OCI-LY7 (cell line): ENCODE data around the gene PIH1D2. TPM values are rescaled to one million over a fixed set of nuclear protein-coding genes. Genes with fewer than 3 reads are reported as not detected.

Source experiments
- BruUV-seq: library from RNA; stranded (reverse); fragments of 400-500 nt; replicated peaks from 2 replicates; lab custom pipeline; 2021; lab: Mats Ljungman, UMichigan
- CTCF ChIA-PET: fragments of 300-600 bp; sonication (Branson Sonifier 250); formaldehyde crosslinking; loops from one replicate; lab custom pipeline; 2022; ENCODE audit warnings: antibody characterized with exemption; ENCODE audit not compliant: unreplicated experiment; lab: Charles Lee
- POLR2A ChIA-PET: fragments of 300-600 bp; sonication (Branson Sonifier 250); formaldehyde crosslinking; loops from one replicate; lab custom pipeline; 2022; ENCODE audit warnings: antibody characterized with exemption; lab: Charles Lee
- DNase-seq: peaks from one replicate; pipeline ENCODE4 v3.0.0-alpha.2; 2015; ENCODE audit warnings: low spot score
- H2AFZ ChIP-seq: fragments of 200-600 bp; sonication (generic), shearing (Covaris generic); 2 replicates; pipeline ENCODE4 v1.6.1; 2014; ENCODE audit warnings: mild to moderate bottlenecking, antibody characterized with exemption, low read length, moderate library complexity
- H3K27ac ChIP-seq: fragments of 200-600 bp; sonication (generic); 2 replicates; pipeline ENCODE4 v1.5.1; 2014; ENCODE audit warnings: mixed run types, low read depth, mild to moderate bottlenecking, moderate library complexity, low read length, inconsistent platforms; ENCODE audit not compliant: poor library complexity, severe bottlenecking
- H3K36me3 ChIP-seq: fragments of 200-600 bp; sonication (generic); 2 replicates; pipeline ENCODE4 v1.6.1; 2014; ENCODE audit warnings: mild to moderate bottlenecking, antibody characterized with exemption, low read length, moderate library complexity, mixed read lengths; ENCODE audit not compliant: insufficient read depth
- H3K4me1 ChIP-seq: fragments of 200-600 bp; sonication (generic); 2 replicates; pipeline ENCODE4 v1.5.1; 2014; ENCODE audit warnings: mild to moderate bottlenecking, low read length; ENCODE audit not compliant: insufficient read depth, poor library complexity, severe bottlenecking
- H3K4me2 ChIP-seq: fragments of 200-600 bp; sonication (generic); 2 replicates; pipeline ENCODE4 v1.6.1; 2014; ENCODE audit warnings: mild to moderate bottlenecking, low read length
- H3K4me3 ChIP-seq: fragments of 200-600 bp; sonication (generic); 2 replicates; pipeline ENCODE4 v1.5.1; 2014; ENCODE audit warnings: mild to moderate bottlenecking, low read depth, low read length; ENCODE audit not compliant: poor library complexity, severe bottlenecking
- H3K79me2 ChIP-seq: fragments of 200-600 bp; sonication (generic); 2 replicates; pipeline ENCODE4 v1.6.1; 2016; ENCODE audit warnings: low read depth, mild to moderate bottlenecking, low read length, moderate library complexity, mixed read lengths; ENCODE audit not compliant: insufficient read depth
- H3K9me2 ChIP-seq: fragments of 200-600 bp; sonication (generic); 2 replicates; pipeline ENCODE4 v1.6.1; 2016; ENCODE audit warnings: mild to moderate bottlenecking, low read length, mixed read lengths; ENCODE audit not compliant: insufficient read depth
- H3K9me3 ChIP-seq: fragments of 200-600 bp; sonication (generic); 2 replicates; pipeline ENCODE4 v1.6.1; 2014; ENCODE audit warnings: mild to moderate bottlenecking, mixed run types, low read length, mixed read lengths
- H4K20me1 ChIP-seq: fragments of 200-600 bp; sonication (generic); 2 replicates; pipeline ENCODE4 v1.6.1; 2014; ENCODE audit warnings: mild to moderate bottlenecking, antibody characterized with exemption, low read length, moderate library complexity, mixed read lengths; ENCODE audit not compliant: insufficient read depth
- EZH2phosphoT487 ChIP-seq: fragments of 200-600 bp; sonication (generic); IDR thresholded peaks from 2 replicates; pipeline ENCODE4 v1.6.1; 2018; ENCODE audit warnings: low read depth, borderline replicate concordance, mild to moderate bottlenecking, mixed run types, antibody characterized with exemption, low read length, moderate library complexity, mixed read lengths
- intact Hi-C: fragments of 100-400 bp; cut with micrococcal nuclease; formaldehyde crosslinking; loops from one replicate; pipeline ENCODE4 v1.10.0; 2022; ENCODE audit not compliant: unreplicated experiment
- total RNA-seq, 2 experiments: library from RNA; depleted of rRNA in 1 of 2; stranded (reverse); fragments of >200 nt in 1 of 2; shearing (Covaris generic) in 1 of 2; gene quantifications; 2 replicates each; pipeline ENCODE4 v1.2.3, GENCODE V29; 2014 to 2022
- TF ChIP-seq, protein P1 (sequence below): fragments of 200-600 bp; sonication (generic); conservative IDR thresholded peaks from 2 replicates; pipeline ENCODE4 v1.5.1; 2014; ENCODE audit warnings: mild to moderate bottlenecking, antibody characterized with exemption, low read length, moderate library complexity, mixed read lengths

PIH1D2 gene
- total RNA-seq, 2 experiments from 2014 or later = 1.3 to 2.6 TPM

DNA sequence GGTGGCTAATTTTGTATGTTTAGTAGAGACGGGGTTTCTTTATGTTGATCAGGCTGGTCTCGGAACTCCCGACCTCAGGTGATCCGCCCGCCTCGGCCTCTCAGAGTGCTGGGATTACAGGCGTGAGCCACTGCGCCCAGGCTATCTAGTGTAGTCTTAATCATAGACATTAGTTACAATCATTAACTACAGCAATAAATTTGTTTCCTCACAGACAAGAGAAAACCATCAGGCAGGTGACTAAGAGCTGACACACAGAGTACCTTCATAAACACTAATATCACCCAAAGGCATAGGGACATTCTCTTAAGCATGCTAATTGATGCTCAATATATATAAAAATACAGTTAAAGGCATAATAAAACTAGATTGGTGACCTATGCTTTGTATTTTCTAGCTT lies 32.3 kb upstream of the PIH1D2 start:
- no TSS peak for BruUV-seq
- Histone ChIP-seq H3K27ac (no peak overlapping the region), H2AFZ (no peak overlapping the region), H3K36me3 (no peaks in the 10 kb centered on the region), H3K79me2 (no peaks in the 10 kb centered on the region), H3K9me3 (0 out of 2 replicates have a peak, but pooled peaks cover 7% of the 10 kb centered on the region), H4K20me1 (no peaks in the 10 kb centered on the region), H3K4me3 (no peak overlapping the region), H3K4me1 (no peaks in the 10 kb centered on the region), H3K4me2 (no peak overlapping the region), H3K9me2 (no peaks in the 10 kb centered on the region)
- POLR2A ChIA-PET = interaction anchor here (0.6 kb wide), 1 partner anchor 64 kb away, joined by 4 read pairs; no protein-coding TSS in a partner anchor
- DNase-seq = no peak
- CTCF ChIA-PET = no interaction called here
- TF ChIP-seq EZH2phosphoT487 = no peak
- TF ChIP-seq, protein P1, sequence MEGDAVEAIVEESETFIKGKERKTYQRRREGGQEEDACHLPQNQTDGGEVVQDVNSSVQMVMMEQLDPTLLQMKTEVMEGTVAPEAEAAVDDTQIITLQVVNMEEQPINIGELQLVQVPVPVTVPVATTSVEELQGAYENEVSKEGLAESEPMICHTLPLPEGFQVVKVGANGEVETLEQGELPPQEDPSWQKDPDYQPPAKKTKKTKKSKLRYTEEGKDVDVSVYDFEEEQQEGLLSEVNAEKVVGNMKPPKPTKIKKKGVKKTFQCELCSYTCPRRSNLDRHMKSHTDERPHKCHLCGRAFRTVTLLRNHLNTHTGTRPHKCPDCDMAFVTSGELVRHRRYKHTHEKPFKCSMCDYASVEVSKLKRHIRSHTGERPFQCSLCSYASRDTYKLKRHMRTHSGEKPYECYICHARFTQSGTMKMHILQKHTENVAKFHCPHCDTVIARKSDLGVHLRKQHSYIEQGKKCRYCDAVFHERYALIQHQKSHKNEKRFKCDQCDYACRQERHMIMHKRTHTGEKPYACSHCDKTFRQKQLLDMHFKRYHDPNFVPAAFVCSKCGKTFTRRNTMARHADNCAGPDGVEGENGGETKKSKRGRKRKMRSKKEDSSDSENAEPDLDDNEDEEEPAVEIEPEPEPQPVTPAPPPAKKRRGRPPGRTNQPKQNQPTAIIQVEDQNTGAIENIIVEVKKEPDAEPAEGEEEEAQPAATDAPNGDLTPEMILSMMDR = no peak
- intact Hi-C loops = no loop called here

DNA sequence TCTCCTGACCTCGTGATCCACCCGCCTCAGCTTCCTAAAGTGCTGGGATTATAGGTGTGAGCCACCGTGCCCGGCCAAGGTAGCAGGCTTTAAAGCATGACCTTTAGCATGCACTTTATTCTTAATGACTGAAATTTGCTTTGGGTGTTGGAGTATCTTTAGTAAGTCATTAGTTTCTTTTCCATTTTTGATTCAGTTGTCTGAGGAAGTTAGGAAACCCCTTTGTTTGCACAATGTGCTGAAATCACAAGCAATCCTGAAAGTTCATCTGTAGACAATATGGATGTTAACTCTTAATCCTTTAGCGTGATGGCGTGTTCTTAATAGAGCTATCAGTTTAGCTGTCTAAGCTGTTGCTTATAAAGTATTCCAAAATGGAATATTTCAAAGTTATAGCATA lies 29.6 kb upstream of the PIH1D2 start:
- DNase-seq = no peak
- Histone ChIP-seq H3K4me3 (no peak overlapping the region), H2AFZ (no peak overlapping the region), H3K79me2 (no peaks in the 10 kb centered on the region), H3K4me1 (no peaks in the 10 kb centered on the region), H3K27ac (no peak overlapping the region), H3K9me2 (no peaks in the 10 kb centered on the region), H3K36me3 (no peaks in the 10 kb centered on the region), H3K4me2 (no peak overlapping the region), H4K20me1 (no peaks in the 10 kb centered on the region), H3K9me3 (no peaks in the 10 kb centered on the region)
- intact Hi-C loops = no loop called here
- no TSS peak for BruUV-seq
- ChIA-PET POLR2A (interaction anchor here (0.5 to 1.3 kb wide), 5 partner anchors 8 to 78 kb away, joined by 3 read pairs; partner anchors contain the start of gene DLAT), CTCF (no interaction called here)
- TF ChIP-seq, protein P1 = no peak
- TF ChIP-seq EZH2phosphoT487 = no peak

GRCh38 chr11:112100462-112100861 lies 26.6 kb upstream of the PIH1D2 start:
- no peak for DNase-seq
- H3K9me3 ChIP-seq = no peaks in the 10 kb centered on the region
- no peaks in the 10 kb centered on the region for H3K9me2 ChIP-seq
- CTCF ChIA-PET = no interaction called here
- no peaks in the 10 kb centered on the region for H3K4me1 ChIP-seq
- H2AFZ ChIP-seq = no peak overlapping the region
- H3K27ac ChIP-seq = no peak overlapping the region
- H3K4me2 ChIP-seq = no peak overlapping the region
- POLR2A ChIA-PET = no interaction called here
- TF ChIP-seq, protein P1 = no peak
- no peak for TF ChIP-seq EZH2phosphoT487
- no peaks in the 10 kb centered on the region for H3K79me2 ChIP-seq
- no peaks in the 10 kb centered on the region for H4K20me1 ChIP-seq
- BruUV-seq = no TSS peak
- H3K4me3 ChIP-seq = no peak overlapping the region
- H3K36me3 ChIP-seq = peaks cover 23% of the 10 kb centered on the region
- intact Hi-C loops = no loop called here
